Measurements from ENCODE around the gene TREML2. TPM values are rescaled to one million over a fixed set of nuclear protein-coding genes. Genes with fewer than 3 reads are reported as not detected.

Gene TREML2
- total RNA-seq, 1 donor from 2014 or later: not detected

GRCh38 chr6:41162687-41163418, 38.1 kb downstream of the TREML2 start, which contains the start of gene TREM2:
Gene TREM2 (minus strand): TSS chr6:41163116. CDS start chr6:41163082, 34 bp downstream.
- H3K4me3 Mint-ChIP-seq: no peak within 1 kb of the TSS
- H3K9me3 Mint-ChIP-seq: no peaks in the 10 kb centered on the region
- no peak within 1 kb of the TSS for H3K27ac Mint-ChIP-seq
- H3K4me1 Mint-ChIP-seq: no peaks in the 10 kb centered on the region
- no peaks in the 10 kb centered on the region for H3K36me3 Mint-ChIP-seq
- H3K27me3 Mint-ChIP-seq (ENCODE audit: low read depth): peaks cover 31% of the 10 kb centered on the region
- no peak for DNase-seq (ENCODE audit: low spot score in 2 of 2, unreplicated experiment in 2 of 2)
- TF ChIP-seq, protein P1, sequence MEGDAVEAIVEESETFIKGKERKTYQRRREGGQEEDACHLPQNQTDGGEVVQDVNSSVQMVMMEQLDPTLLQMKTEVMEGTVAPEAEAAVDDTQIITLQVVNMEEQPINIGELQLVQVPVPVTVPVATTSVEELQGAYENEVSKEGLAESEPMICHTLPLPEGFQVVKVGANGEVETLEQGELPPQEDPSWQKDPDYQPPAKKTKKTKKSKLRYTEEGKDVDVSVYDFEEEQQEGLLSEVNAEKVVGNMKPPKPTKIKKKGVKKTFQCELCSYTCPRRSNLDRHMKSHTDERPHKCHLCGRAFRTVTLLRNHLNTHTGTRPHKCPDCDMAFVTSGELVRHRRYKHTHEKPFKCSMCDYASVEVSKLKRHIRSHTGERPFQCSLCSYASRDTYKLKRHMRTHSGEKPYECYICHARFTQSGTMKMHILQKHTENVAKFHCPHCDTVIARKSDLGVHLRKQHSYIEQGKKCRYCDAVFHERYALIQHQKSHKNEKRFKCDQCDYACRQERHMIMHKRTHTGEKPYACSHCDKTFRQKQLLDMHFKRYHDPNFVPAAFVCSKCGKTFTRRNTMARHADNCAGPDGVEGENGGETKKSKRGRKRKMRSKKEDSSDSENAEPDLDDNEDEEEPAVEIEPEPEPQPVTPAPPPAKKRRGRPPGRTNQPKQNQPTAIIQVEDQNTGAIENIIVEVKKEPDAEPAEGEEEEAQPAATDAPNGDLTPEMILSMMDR (IDR thresholded peaks at IDR 0.05; ENCODE audit: unreplicated experiment): no peak

GRCh38 chr6:41161851-41162552, 38.9 kb downstream of the TREML2 start:
- no peak overlapping the region for H3K4me3 Mint-ChIP-seq
- TF ChIP-seq, protein P1 (IDR thresholded peaks at IDR 0.05; ENCODE audit: unreplicated experiment): no peak
- H3K36me3 Mint-ChIP-seq: no peaks in the 10 kb centered on the region
- H3K27ac Mint-ChIP-seq: no peak overlapping the region
- no peaks in the 10 kb centered on the region for H3K9me3 Mint-ChIP-seq
- peaks cover 29% of the 10 kb centered on the region for H3K27me3 Mint-ChIP-seq (ENCODE audit: low read depth)
- no peaks in the 10 kb centered on the region for H3K4me1 Mint-ChIP-seq
- no peak for DNase-seq (ENCODE audit: low spot score in 2 of 2, unreplicated experiment in 2 of 2)

DNA sequence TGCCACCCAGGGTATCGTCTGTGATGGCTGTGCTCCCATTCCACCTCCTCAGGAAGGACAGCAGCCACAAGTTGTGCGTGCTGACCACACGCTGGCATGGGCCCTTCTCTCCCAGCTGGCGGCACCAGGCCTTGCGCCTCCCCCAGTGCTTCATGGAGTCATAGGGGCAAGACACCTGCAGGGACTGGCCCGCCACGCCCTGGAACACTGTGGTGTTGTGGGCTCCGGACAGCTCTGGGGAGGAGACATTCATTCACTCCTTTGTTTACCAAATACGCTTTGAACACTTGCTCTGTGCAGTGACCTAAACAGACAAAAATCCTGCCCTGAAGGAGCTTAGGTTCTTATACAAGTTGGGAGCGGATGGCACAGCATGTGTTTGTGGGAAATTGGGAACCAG, 39.6 kb downstream of the TREML2 start:
- H3K4me3 Mint-ChIP-seq: no peak overlapping the region
- H3K27ac Mint-ChIP-seq: no peak overlapping the region
- DNase-seq (ENCODE audit: low spot score in 2 of 2, unreplicated experiment in 2 of 2): no peak
- TF ChIP-seq, protein P1 (IDR thresholded peaks at IDR 0.05; ENCODE audit: unreplicated experiment): no peak
- no peaks in the 10 kb centered on the region for H3K36me3 Mint-ChIP-seq
- H3K27me3 Mint-ChIP-seq (ENCODE audit: low read depth): peaks cover 23% of the 10 kb centered on the region
- no peaks in the 10 kb centered on the region for H3K4me1 Mint-ChIP-seq
- H3K9me3 Mint-ChIP-seq: no peaks in the 10 kb centered on the region

DNA sequence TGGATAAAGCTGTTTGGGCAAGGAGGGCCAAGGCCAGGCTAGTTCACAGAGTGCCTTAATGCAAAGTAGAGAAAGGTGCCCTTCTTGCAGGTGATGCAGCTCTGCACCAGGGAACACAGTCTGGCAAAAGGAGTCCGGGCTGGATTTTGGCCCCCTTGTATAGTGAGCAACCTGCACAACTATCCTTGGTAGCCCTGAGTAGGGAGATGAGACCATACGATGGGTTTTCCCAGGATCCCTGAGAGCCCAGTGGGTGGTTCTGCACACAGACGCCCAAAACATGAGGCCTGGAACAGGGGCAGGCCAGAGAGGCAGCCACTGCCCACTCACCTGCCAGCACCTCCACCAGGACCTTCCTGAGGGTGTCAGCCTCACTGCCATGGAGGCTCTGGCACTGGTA, 40.0 kb downstream of the TREML2 start:
- no peaks in the 10 kb centered on the region for H3K36me3 Mint-ChIP-seq
- no peak for DNase-seq (ENCODE audit: low spot score in 2 of 2, unreplicated experiment in 2 of 2)

DNA sequence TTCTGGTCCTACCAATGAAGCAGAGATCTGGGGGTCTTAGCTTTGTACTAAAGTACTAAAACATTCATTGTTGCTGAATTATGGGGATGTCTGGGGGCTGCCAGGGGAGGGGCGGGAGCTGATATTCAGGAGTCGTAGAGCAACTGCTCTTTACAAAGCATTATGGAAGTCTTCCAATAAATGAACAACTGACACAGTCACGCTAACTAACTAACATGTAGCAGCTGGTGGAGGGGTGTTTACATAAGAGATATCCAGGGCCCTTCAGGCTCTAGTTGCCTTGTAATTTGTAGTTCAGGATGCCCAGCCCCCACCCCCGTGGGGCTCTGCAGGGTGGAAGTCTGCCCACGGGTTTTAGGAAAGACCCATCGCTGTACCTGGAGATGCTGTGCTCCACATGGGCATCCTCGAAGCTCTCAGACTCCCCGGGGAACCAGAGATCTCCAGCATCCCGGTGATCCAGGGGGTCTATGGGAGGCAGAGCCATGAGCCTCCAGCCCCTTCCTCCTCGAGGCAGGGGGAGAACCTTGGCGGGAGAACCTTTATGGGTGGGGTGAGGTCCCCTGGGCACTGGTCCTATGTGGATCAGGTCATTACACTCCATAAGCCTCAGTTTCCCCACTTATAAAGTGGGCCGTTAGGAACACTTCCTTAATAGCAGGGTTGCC, 41.4 kb downstream of the TREML2 start:
- H3K27me3 Mint-ChIP-seq (ENCODE audit: low read depth): peaks cover 20% of the 10 kb centered on the region
- H3K36me3 Mint-ChIP-seq: no peaks in the 10 kb centered on the region
- TF ChIP-seq, protein P1 (IDR thresholded peaks at IDR 0.05; ENCODE audit: unreplicated experiment): no peak
- no peak overlapping the region for H3K4me3 Mint-ChIP-seq
- no peak for DNase-seq (ENCODE audit: low spot score in 2 of 2, unreplicated experiment in 2 of 2)
- H3K9me3 Mint-ChIP-seq: no peaks in the 10 kb centered on the region
- H3K4me1 Mint-ChIP-seq: peaks cover 9% of the 10 kb centered on the region
- no peak overlapping the region for H3K27ac Mint-ChIP-seq

More for the DNA sequence above, 40.0 kb downstream of the TREML2 start:
- Mint-ChIP-seq H3K27me3 (ENCODE audit: low read depth) (peaks cover 20% of the 10 kb centered on the region), H3K4me3 (no peak overlapping the region), H3K4me1 (no peaks in the 10 kb centered on the region), H3K9me3 (no peaks in the 10 kb centered on the region), H3K27ac (no peak overlapping the region)
- TF ChIP-seq, protein P1 (IDR thresholded peaks at IDR 0.05; ENCODE audit: unreplicated experiment): no peak

Measured in mesothelial cell of epicardium (in vitro differentiated cells).